Erythroblast (primary cell): ENCODE data around the gene ORC1.
"Not testable (repeated sequence)": the region's sequence is repeated elsewhere in the genome, so short reads cannot be mapped to it uniquely, and the experiment has no call there.

Source experiments
- DNase-seq, 2 experiments: peaks; one replicate each; lab custom pipeline; 2025; lab: John Stamatoyannopoulos, UW
- GATA1 ChIP-seq: IDR thresholded peaks from 2 replicates; pipeline ENCODE4 v1.6.1; 2011; ENCODE audit warnings: low read depth, mild to moderate bottlenecking, control low read depth, low read length, moderate library complexity
- POLR2A ChIP-seq: IDR thresholded peaks from 2 replicates; pipeline ENCODE4 v1.6.1; 2011; ENCODE audit warnings: mild to moderate bottlenecking, low read length

ORC1 gene

GRCh38 chr1:52414942-52415341, 10.7 kb upstream of the ORC1 start:
- TF ChIP-seq GATA1 = no peak
- no peak for DNase-seq

GRCh38 chr1:52413410-52413989, 9.3 kb upstream of the ORC1 start:
- no peak for DNase-seq
- TF ChIP-seq GATA1 (no peak), POLR2A (no peak)

- TF ChIP-seq POLR2A = no peak
- TF ChIP-seq GATA1 = no peak
- DNase-seq = no peak
Observed at GRCh38 chr1:52404975-52405338, 734 bp upstream of the ORC1 start.

GRCh38 chr1:52403566-52404115, 582 bp downstream of the ORC1 start:
- TF ChIP-seq POLR2A (no peak), GATA1 (no peak)
- DNase-seq = peak; percentile 93

- TF ChIP-seq POLR2A = no peak
- no peak for TF ChIP-seq GATA1
- DNase-seq = peak; percentile 33 to 54
Observed at GRCh38 chr1:52402860-52403240, 1.4 kb downstream of the ORC1 start.

GRCh38 chr1:52400131-52400530, 4.1 kb downstream of the ORC1 start:
- TF ChIP-seq POLR2A = no peak
- DNase-seq = peak in 1 of 2 experiments; percentile 59

GRCh38 chr1:52399629-52400028, 4.6 kb downstream of the ORC1 start:
- TF ChIP-seq GATA1 = no peak
- TF ChIP-seq POLR2A = no peak
- DNase-seq = peak; percentile 51 to 55

- DNase-seq = no peak
- no peak for TF ChIP-seq GATA1
- no peak for TF ChIP-seq POLR2A
Observed at GRCh38 chr1:52393174-52393573, 11.0 kb downstream of the ORC1 start.

GRCh38 chr1:52386458-52386857, 17.8 kb downstream of the ORC1 start:
- DNase-seq = no peak
- TF ChIP-seq GATA1 (no peak), POLR2A (no peak)

GRCh38 chr1:52385376-52385775, 18.8 kb downstream of the ORC1 start:
- DNase-seq = no peak
- TF ChIP-seq GATA1 (no peak), POLR2A (no peak)

- DNase-seq = not testable (repeated sequence)
Observed at GRCh38 chr1:52369851-52370250, 34.4 kb downstream of the ORC1 start.

GRCh38 chr1:52368383-52369172, 35.6 kb downstream of the ORC1 start:
- TF ChIP-seq GATA1 = no peak
- peak; percentile 15 for TF ChIP-seq POLR2A
- DNase-seq = peak; percentile 70 to 74

- TF ChIP-seq GATA1 (no peak), POLR2A (no peak)
- DNase-seq = no peak
Observed at GRCh38 chr1:52367272-52367671, 37.0 kb downstream of the ORC1 start.

GRCh38 chr1:52366517-52366827, 37.8 kb downstream of the ORC1 start:
- TF ChIP-seq GATA1 (no peak), POLR2A (no peak)
- no peak for DNase-seq

- DNase-seq = peak; percentile 98 to 99
- TF ChIP-seq POLR2A = peak; percentile 81
- TF ChIP-seq GATA1 = no peak
Observed at GRCh38 chr1:52365746-52366516, 38.3 kb downstream of the ORC1 start, which contains the start of gene CC2D1B. CC2D1B (minus strand) TSS chr1:52366205; CDS start chr1:52364620, 1,585 bp downstream.
